ENCODE measurements around the gene ZNF559.

DNA sequence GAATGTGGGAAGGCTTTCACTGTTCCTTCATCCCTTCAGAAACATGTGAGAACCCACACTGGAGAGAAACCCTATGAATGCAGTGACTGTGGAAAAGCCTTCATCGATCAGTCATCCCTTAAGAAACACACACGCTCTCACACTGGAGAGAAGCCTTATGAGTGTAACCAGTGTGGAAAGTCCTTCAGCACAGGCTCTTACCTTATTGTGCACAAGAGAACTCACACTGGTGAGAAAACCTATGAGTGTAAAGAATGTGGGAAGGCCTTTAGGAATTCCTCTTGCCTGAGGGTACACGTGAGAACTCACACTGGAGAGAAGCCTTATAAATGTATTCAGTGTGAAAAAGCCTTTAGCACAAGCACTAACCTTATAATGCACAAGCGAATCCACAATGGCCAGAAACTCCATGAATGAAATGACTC, 57.4 kb downstream of the ZNF559 start:
- TF ChIP-seq, protein P1, sequence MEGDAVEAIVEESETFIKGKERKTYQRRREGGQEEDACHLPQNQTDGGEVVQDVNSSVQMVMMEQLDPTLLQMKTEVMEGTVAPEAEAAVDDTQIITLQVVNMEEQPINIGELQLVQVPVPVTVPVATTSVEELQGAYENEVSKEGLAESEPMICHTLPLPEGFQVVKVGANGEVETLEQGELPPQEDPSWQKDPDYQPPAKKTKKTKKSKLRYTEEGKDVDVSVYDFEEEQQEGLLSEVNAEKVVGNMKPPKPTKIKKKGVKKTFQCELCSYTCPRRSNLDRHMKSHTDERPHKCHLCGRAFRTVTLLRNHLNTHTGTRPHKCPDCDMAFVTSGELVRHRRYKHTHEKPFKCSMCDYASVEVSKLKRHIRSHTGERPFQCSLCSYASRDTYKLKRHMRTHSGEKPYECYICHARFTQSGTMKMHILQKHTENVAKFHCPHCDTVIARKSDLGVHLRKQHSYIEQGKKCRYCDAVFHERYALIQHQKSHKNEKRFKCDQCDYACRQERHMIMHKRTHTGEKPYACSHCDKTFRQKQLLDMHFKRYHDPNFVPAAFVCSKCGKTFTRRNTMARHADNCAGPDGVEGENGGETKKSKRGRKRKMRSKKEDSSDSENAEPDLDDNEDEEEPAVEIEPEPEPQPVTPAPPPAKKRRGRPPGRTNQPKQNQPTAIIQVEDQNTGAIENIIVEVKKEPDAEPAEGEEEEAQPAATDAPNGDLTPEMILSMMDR (IDR thresholded peaks at IDR 0.05; ENCODE audit: insufficient read depth, low read length, poor library complexity, severe bottlenecking): no peak
- no peak for TF ChIP-seq EZH2phosphoT487 (conservative IDR thresholded peaks at IDR 0.05; ENCODE audit: low read length)
